ENCODE measurements around the gene TFPT.

The TFPT gene

DNA sequence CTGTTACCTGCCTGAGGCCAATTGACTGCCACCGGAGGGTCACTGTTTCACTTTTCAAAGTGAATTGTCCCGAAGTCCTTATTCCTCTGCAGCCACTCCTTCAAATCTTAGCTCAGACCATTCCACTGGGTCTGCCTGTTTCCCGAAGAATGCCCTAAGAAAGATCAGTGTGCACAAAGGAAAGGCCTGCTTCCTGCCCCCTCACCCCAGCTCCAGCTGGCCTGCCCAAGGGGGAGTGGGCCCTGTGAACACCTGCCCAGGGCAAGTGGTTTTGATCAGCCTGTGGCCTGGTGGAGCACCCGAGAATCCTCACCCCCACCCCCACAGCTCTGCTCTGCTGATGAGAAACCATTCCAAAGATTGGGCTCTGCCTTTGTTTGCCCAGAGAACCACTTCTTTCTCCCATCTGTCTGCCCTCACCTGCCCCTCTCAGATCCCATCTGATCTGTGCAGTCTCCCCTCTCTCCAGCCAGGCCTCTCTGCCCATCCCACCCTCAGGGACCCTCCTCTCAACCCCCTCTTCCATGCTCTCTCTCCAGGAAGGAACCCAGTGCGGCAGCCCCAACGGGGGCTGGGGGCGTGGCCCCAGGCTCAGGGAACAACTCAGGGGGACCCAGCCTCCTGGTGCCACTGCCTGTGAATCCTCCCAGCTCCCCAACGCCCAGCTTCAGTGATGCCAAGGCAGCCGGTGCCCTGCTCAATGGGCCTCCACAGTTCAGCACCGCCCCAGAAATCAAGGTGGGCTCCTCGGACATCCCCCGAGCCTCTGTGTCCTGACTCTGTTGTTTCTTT, 33.8 kb upstream of the TFPT start:
- in situ Hi-C loops (cut with MboI; ENCODE audit: low sequenced_read_pairs), result no loop called here

DNA sequence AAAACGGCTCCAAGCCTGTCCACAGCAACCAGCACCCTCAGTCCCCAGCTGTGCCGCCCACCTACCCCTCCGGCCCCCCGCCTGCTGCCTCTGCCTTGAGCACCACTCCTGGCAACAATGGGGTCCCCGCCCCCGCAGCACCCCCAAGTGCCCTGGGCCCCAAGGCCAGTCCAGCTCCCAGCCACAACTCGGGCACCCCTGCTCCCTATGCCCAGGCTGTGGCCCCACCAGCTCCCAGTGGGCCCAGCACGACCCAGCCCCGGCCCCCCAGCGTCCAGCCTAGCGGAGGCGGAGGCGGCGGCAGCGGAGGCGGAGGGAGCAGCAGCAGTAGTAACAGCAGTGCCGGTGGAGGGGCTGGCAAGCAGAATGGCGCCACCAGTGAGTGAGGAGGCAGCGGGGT, 32.7 kb upstream of the TFPT start:
- in situ Hi-C loops (cut with MboI; ENCODE audit: low sequenced_read_pairs), result no loop called here

DNA sequence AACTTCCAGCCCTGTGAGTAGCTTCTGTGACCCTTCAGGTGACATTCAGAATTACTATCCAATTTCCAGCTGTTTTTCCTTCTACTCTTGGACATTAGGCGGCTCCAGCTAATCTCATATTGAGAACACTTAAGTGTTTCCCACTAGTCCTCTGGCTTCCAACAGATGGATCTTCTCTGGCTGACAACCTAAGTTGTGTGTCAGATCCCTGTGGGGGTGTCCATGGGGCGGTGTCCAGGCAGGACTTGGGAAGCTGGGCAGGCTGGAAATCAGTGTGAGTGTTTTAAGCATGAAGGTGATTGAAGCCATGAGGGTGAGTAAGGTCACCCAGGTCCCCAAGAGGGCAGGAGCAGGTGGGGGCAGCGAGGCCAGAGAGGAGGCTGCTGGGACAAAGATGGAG, 32.2 kb upstream of the TFPT start:
- in situ Hi-C loops (cut with MboI; ENCODE audit: low sequenced_read_pairs), result no loop called here

DNA sequence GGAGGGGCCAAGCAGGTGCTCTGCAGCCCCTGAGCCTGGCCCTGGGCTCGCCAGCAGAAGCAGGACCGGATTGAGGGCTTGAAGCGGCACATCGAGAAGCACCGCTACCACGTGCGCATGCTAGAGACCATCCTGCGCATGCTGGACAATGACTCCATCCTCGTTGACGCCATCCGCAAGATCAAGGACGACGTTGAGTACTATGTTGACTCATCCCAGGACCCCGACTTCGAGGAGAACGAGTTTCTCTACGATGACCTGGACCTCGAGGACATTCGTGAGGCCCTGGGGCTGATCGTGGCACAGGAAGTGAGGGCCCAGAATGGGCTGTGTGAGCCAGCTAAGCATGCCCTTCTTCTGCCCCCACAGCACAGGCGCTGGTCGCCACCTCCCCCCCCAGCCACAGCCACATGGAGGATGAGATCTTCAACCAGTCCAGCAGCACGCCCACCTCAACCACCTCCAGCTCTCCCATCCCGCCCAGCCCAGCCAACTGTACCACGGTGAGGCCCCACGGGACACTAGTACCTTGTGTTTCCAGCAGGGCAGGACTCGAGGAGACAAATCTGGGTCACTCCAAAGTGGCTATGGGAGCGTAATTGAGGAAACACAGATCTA, 30.2 kb upstream of the TFPT start:
- in situ Hi-C loops (cut with MboI; ENCODE audit: low sequenced_read_pairs), result no loop called here

DNA sequence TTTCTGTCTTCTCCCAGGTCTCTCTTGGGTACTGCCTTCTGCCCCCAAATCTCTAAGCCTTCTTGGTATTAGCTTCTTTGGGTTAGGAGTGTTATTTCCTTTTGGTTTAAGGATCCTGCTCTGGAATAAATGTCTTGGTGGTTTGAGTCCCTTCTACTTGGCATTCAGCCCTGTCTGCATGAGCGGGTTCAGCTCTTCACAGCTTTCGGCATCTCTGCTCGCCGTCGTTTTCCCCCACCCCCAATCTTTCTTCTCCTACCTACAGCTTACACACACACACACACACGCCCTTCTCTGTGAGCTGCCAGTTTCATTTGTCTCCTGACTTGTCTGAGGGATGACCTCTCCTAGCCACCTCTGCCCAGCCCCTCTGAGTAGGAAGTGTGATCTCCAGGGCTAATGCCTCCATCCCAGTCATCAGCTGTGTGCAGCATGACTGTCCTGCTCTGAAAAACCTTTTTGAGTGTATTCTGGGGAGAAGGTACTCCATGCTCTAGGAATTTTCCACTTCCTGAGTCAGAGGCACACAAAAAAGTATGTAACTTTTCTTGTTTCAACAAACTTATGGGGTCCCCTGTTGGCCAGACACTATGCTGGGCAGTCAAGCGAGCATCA, 26.8 kb upstream of the TFPT start:
- in situ Hi-C loops (cut with MboI; ENCODE audit: low sequenced_read_pairs), result no loop called here

DNA sequence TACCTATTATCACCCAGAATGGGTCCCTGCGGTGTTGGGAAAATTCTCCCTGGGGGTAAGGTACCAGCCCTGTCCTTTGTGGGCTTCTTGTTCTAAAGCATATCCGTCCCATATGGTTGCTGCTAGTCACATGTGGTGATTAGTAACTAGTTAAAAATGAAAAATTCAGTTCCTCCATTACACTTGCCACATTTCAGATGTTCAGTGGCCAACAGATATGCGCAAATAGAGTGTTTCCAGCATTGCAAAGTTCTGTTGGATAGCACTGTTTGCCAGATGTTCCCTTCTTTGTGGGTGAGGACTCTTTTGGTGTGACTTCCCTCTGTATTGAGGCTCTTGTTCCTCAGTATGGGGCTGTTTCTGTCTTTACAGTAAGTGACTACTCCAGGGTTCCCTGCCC, 25.9 kb upstream of the TFPT start:
- in situ Hi-C loops (cut with MboI; ENCODE audit: low sequenced_read_pairs), result no loop called here

DNA sequence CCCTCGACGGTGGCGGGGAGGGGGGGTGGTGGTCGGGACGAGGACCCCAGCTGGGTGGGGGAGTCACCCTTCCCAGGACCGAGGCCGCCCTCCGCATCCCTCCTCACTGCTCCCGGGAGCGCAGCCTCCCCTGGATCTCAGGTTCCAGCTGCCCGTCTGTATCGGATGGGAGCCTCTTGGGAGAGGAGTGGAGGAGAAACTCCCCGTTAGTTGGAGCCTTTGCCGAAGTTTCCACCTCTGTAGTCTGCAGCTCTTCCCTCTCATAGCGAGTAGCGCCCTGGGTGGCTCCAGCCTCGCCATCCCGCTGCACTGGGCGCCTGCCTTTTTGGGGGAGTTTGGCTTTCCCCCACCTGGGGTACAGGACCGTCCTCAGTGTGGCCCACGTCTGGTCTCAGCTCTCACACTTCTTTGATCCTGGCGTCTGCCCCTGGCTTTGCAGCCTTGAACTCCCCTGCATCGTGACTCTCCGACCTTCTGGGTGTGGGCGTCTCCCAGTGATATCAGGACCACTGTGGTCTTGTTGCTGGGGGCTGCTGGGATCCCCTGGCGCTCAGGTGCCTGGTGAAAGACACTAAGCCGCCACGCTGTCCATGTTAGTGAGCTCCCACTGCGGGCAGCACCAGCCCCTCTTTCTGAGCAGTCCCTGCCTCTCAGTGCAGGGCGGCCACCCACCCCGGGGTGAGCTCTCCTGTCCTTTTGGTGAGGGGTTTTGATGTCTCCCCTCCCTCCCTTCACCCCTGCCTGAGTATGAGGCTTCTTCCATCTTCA, 23.2 kb upstream of the TFPT start:
- in situ Hi-C loops (cut with MboI; ENCODE audit: low sequenced_read_pairs), result no loop called here

DNA sequence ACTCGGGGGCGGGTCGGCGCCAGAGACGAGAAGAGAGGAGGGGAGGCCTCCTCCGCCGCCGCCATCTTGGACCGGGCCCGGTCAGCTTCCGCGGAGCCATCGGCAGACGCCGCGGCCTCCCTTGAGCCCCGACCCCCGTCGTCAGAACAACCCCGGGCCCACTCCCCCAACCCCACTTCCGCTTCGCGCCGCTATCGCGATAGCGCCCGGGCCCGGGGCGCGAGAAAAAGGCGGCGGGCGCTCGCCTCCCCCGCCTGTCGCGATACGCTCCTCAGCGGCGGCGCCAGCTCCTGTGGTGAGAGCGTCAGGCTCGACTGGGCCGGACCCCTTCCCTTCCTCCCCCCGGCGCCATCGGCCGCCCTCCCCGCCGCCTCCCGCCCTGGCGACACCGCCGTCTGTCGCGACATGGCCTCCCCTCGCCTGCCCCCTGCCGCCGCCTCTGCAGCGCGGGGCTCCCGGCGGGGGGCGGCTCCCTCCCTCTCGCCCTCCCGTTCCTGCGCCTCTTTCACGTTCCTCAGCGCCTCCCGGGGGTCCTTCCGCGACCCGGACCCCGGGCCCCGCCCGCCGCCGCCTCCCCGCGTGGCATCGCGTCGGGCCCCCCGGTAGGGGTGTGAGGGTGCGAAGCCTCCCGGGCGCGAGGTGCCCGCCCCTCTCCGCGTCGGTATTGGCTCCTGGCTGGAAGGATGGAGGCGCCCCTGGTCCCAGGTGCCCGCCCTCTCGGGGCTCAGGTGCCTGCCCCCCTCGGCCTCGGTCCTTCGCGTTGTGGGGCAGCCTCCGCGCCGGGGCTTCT, 22.4 kb upstream of the TFPT start, which contains the start of gene CNOT3:
Gene CNOT3, plus strand, starts transcription at position 64 of the 790 bp plus-strand sequence. CDS start 5,217 bp downstream, outside the sequence.
- in situ Hi-C loops (cut with MboI; ENCODE audit: low sequenced_read_pairs), result no loop called here

DNA sequence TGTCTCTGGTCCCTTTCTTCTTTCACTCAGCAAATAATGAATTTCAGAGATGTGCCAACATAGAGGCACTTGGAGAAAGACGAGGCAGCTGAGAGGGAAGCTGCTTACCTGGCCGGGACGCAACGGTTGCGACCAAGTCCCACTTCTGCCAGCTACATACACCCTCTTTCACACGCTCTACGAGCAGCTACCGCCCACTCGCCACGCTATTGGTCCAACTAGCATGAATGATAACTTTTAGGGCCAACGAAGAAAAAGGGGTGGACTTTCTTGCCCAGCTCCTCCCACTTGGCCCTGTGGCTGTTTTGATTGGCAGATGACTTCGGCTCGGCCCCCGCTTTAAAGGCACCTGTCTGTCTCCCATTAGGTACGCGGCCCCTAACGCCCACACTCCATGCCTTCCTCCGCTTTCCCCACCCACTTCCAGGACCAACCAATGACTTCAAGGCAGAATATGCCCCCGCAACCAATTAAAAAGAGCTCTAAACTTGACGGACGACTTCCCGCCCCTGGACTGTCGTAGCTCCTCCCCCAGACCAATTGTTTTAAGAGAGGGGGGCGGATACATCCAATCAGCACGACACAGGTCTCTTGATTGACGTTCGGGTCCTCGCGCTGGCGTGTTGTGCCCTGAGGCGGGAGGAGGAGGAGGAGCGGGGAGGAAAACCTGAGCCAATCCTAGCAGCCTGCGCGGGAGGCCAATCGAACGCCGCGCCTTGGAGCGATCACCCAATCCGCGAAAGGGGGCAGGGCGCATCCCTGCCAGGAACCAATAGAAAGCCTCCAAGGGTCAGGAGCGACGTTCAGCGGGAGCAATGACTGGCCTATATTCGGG, 21.6 kb upstream of the TFPT start:
- in situ Hi-C loops (cut with MboI; ENCODE audit: low sequenced_read_pairs), result no loop called here

DNA sequence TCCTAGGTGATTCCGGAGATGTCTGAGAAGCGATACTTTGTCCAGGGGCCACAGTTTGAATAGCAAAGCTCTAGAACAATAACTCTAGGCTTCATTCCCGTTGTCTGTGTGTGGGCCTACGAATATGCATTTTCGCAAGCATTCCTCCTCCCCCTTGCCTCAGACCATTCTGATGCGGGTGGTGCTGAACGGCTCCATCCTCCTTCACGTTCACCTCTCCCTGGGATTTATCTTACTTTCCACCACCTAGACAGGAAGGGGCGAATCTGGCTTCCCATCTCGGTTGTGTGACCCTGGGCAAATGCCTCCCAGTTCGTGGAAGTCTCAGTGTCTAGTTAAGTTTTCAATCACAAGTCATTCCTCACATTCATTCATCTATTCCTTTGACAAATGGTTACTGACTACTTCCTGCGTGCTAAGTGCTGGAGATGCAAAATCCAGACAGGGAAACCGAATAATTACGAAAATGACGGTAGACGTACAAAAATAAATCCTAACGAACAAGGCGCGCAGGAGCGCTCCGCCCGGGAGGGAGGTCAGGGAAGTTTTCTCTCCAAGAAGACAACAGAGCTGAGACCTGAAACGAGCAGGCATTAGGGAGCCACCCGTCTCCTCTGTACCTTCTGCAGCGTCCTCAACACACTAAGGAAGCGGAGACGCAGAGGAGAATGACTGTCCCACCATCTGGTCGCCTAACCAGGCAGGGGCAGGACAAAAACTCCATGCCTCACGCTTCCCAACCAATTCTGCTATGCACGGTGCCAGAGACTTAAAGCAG, 20.8 kb upstream of the TFPT start:
- in situ Hi-C loops (cut with MboI; ENCODE audit: low sequenced_read_pairs), result no loop called here

DNA sequence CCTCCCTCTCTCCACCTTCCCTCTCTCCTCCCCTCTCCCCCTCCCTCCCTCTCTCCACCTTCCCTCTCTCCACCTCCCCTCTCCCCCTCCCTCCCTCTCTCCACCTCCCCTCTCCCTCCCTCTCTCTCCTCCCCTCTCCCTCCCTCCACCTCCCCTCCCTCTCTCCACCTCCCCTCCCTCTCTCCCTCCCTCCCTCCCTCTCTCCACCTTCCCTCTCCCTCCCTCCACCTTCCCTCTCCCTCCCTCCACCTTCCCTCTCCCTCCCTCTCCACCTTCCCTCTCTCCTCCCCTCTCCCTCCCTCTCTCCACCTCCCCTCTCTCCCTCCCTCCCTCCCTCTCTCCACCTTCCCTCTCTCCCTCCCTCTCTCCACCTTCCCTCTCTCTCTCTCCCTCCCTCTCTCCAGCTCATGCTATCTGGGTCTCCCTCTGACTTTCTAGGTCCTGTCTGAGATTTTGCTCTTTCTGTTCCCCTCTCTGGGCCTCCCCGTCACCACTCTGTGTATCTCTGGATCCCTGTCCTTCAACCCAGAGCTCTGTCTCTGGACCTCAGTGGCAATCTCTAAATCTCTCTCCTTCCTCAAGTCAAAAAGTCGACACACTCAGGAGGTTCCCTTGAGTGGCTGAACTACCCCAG, 18.6 kb upstream of the TFPT start:
- in situ Hi-C loops (cut with MboI; ENCODE audit: low sequenced_read_pairs), result no loop called here

DNA sequence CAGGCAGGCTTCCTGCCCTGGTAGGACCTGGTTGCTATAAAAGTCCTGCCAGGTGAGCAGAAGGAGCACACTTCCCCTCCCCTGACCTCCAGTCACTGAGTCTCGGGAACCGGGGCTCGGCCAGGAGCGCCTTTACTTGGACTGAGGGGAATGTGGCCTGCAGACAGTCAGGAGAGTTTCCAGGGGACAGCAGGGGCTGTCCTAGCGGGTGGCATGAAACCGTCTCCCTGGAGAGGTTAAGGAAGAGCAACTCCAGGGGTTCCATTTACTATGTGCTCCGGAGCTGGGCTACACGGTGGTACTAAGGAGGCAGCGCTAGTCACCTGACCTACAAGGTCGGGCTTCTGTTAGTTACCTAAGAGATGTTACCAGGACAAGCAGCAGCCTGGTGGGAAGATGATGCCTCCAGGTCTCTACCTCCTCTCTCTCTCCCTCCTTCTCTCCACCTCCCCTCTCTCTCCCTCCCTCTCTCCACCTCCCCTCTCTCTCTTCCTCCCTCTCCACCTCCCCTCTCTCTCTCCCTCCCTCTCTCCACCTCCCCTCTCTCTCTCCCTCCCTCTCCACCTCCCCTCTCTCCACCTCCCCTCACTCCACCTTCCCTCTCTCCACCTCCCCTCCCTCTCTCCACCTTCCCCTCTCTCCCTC, 18.0 kb upstream of the TFPT start:
- in situ Hi-C loops (cut with MboI; ENCODE audit: low sequenced_read_pairs), result no loop called here

DNA sequence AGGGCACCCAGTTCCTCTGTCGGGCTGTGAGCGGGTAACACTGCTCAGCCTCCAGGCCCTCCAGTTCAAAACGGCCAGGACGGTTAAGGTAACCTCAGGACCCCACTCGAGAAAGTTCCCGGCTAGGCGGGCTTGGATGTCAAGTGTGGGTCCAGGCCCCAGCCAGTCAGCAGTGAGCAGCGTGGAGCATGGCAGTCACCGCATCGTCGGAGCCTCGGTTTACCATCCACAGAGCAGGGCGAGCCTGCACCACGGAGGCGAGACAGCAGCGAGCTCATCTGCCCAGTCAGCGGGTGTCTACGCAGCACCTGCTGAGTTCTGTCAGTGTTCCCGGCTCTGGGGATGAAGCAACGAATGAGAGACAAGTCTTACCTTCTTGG, 14.2 kb upstream of the TFPT start:
- in situ Hi-C loops (cut with MboI; ENCODE audit: low sequenced_read_pairs), result no loop called here

DNA sequence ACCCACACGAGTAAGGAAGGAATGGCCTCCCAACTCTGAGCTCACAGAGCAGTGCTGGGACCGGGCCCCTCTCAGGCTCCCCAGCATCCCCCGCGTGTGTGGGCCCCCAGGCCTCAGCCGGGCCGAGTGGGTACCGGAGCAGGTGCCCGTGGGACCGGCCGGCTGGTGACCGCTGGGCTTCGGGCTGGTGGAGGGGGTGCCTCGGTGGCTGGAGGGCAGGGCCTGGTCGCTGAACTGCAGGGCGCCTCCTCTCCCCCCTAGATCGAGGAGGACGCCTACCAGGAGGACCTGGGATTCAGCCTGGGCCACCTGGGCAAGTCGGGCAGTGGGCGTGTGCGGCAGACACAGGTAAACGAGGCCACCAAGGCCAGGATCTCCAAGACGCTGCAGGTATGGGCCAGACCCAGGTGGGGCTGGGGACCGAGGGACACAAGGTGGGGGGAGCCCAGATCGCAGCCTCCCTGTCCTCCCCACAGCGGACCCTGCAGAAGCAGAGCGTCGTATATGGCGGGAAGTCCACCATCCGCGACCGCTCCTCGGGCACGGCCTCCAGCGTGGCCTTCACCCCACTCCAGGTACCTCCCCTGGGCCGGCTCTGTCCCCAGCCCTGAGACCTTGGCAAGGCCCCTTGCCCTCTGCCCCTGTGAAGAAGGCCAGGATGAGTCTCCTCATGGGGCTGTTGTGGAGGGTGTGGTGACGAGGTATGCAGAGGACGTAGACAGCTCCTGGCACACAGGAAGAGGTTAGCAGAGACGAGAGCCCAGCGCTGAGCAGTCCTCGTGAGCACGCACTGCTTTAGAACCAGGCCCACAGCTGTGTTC, 13.5 kb upstream of the TFPT start:
- in situ Hi-C loops (cut with MboI; ENCODE audit: low sequenced_read_pairs), result no loop called here

DNA sequence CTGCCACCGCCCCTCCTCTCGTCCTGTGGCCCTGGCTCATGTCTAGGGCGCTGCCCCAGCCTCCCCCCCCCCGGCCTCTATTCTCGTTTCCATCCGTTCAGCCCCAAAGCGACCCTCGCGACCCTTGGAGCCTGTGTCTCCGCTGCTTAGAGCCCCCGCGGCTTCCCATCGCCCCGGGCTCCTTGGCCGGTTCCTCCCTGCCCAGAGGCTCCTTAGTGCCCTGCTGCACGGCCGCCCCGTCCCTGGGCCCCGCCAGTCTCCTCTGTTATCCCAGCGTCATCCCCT, 12.9 kb upstream of the TFPT start:
- in situ Hi-C loops (cut with MboI; ENCODE audit: low sequenced_read_pairs), result no loop called here

DNA sequence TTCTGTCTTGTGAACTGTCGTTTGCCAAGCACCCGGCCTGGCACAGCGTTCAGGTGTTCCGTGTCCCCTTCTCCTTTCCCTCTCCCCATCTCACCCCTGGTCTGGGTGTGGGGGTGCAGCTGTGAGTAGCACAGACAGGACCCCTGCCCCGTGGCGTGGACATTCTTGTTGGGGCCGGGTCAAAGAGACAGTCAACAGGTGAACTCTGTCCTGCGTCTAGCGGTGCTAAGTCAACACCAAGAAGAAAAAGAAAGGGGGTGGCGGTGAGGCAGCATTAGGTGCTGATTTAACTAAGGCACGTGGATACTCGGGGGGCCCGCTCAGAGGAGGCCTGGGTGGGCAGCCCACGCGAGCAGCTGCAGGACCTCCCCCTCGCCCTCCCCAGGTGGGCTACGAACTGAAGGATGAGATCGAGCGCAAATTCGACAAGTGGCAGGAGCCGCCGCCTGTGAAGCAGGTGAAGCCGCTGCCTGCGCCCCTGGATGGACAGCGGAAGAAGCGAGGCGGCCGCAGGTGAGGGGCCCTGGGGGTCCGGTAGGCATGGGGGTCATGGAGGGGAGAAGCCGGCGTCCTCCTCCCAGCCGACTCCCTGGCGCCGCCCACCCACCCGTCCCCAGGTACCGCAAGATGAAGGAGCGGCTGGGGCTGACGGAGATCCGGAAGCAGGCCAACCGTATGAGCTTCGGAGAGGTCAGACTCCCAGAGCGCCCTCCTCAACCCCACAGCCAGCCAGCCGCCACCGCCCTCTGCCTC, 12.4 kb upstream of the TFPT start:
- in situ Hi-C loops (cut with MboI; ENCODE audit: low sequenced_read_pairs), result no loop called here

DNA sequence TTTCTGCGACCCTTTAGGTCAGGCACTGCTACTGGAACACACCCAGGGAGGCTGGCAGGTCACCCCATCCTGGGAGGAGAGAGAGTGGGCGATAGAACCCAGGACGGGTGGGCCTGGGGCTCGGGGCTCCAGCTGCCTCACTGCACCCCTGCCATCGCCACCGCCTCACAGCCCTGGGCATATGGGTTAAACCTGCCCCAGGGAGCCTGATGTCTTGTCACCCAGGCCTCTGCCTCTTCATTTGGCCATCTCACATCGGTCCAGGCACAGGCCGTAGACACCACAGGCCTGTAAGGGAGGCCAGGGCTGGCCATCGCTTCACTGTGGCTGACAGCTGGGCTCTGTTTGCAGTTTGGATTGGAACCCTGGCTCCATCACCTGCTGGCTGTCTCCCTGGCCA, 10.3 kb upstream of the TFPT start:
- in situ Hi-C loops (cut with MboI; ENCODE audit: low sequenced_read_pairs), result no loop called here

All from HL-60/S4 treated with phorbol 12-myristate 13-acetate at 8.2 ng/mL for 4 days and 3 days (cell line).